Activated T-cell treated with anti-CD3 and anti-CD28 coated beads, Interleukin-2, amount 50 U/mL, for 72 hours (primary cell): Measurements from ENCODE around the gene RNF20. TPM values are rescaled to one million over a fixed set of nuclear protein-coding genes. Genes with fewer than 3 reads are reported as not detected.
"Not testable (repeated sequence)": the region's sequence is repeated elsewhere in the genome, so short reads cannot be mapped to it uniquely, and the experiment has no call there.

Experiments used
- ATAC-seq, 2 donors: fragments of 150-1000 bp; cut with Tn5 transposase; replicated peaks in 1 of 2; 2 replicates each; pipeline ENCODE4 v1.10.0; 2021; ENCODE audit warnings: moderate library complexity in 2 of 2, mild to moderate bottlenecking in 1 of 2
- DNase-seq, 2 donors: peaks; one replicate each; pipeline ENCODE4 v3.0.0; 2021 to 2022; ENCODE audit warnings: mixed read lengths in 1 of 2
- H3K27ac Mint-ChIP-seq: one replicate; pipeline ENCODE4 v1.8.0; 2022; ENCODE audit warnings: mild to moderate bottlenecking, moderate library complexity, mixed read lengths
- H3K27me3 Mint-ChIP-seq: one replicate; pipeline ENCODE4 v1.8.0; 2022; ENCODE audit warnings: low read depth, mixed read lengths
- H3K36me3 Mint-ChIP-seq, 2 donors: one replicate each; pipeline ENCODE4 v1.8.0; 2022; ENCODE audit warnings: mixed read lengths in 2 of 2, mild to moderate bottlenecking in 1 of 2; ENCODE audit not compliant: insufficient read depth in 2 of 2
- H3K4me1 Mint-ChIP-seq: one replicate; pipeline ENCODE4 v1.8.0; 2022; ENCODE audit warnings: low read depth, mixed read lengths
- H3K4me3 Mint-ChIP-seq, 2 donors: one replicate each; pipeline ENCODE4 v1.8.0; 2022; ENCODE audit warnings: mild to moderate bottlenecking in 2 of 2, mixed read lengths in 2 of 2, moderate library complexity in 2 of 2
- H3K9me3 Mint-ChIP-seq, 2 donors: one replicate each; pipeline ENCODE4 v1.8.0; 2022; ENCODE audit warnings: mixed read lengths in 2 of 2
- total RNA-seq, 2 donors: library from RNA; stranded (reverse); gene quantifications; one replicate each; pipeline ENCODE4 v1.2.3, GENCODE V29; 2022

The RNF20 gene
- total RNA-seq, 2 donors from 2014 or later: 37.5 to 42.8 TPM

DNA sequence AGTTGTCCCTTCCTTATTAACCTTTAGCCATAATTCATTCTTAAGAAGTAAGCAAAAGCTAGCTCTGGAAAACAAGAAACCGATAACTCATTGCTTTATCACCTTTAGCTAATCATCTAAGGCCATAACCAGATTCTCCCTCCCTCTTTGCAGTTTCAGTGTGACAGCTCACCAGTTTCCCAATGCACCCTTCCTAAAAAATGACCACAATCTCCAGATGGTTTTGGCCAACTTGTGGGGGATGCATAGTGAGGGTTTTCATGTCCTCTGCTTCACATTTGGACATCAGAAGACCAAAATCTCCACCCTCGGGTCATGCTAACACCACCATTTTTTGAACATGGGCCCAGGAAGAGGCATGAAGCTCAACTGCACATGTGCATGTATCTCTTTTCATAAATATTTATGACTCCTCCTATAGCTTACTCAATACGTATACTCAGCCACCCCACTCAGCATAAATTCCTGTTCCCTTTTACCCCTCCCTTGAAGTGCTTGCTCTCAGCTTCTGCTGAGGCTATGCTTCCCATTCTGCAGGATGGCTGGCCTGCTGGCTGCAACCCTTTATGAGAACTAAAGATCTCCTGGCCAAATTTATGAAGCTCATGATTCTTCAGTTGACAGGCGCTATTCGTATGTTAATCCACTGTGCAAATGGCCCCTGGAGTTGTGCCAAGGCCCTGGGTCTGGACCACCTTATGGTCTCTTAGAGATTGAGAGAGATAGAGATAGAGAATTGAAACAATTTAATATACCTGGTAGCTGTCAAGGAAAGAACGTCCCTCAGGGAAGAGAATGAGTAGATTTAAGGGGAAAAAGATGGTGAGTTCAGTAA lies 46.3 kb downstream of the RNF20 start:
- no peaks in the 10 kb centered on the region for H3K27me3 Mint-ChIP-seq
- ATAC-seq: no peak
- no peak overlapping the region for H3K27ac Mint-ChIP-seq
- H3K9me3 Mint-ChIP-seq: peaks cover 0 to 1% of the 10 kb centered on the region in 2 donors
- no peak for DNase-seq
- peaks cover 7% of the 10 kb centered on the region for H3K4me1 Mint-ChIP-seq
- peaks cover 0 to 2% of the 10 kb centered on the region in 2 donors for H3K36me3 Mint-ChIP-seq
- H3K4me3 Mint-ChIP-seq: no peak overlapping the region

DNA sequence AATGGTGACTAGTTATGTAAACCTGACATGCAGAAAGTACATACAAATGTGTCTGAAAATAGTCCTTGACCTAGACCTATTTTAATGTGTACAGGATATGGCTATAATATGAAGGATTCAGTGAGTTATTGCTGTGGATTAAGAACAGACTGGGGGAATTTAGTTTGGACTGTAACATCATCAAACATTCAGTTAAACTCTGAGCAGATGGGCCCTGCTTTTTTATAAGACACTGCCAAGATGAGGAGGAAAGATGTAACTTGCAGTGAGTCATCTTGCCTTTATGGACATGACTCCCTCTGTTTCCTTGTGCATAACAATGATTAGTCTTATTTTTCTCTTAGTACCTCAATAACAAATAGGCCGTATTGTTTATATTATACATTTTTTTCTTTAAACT lies 48.9 kb downstream of the RNF20 start:
- Mint-ChIP-seq H3K27me3 (no peaks in the 10 kb centered on the region), H3K9me3 (peaks cover 2 to 7% of the 10 kb centered on the region in 2 donors), H3K27ac (no peak overlapping the region), H3K36me3 (no peaks in the 10 kb centered on the region), H3K4me3 (no peak overlapping the region), H3K4me1 (peaks cover 17% of the 10 kb centered on the region)
- ATAC-seq (no peak), DNase-seq (no peak)

DNA sequence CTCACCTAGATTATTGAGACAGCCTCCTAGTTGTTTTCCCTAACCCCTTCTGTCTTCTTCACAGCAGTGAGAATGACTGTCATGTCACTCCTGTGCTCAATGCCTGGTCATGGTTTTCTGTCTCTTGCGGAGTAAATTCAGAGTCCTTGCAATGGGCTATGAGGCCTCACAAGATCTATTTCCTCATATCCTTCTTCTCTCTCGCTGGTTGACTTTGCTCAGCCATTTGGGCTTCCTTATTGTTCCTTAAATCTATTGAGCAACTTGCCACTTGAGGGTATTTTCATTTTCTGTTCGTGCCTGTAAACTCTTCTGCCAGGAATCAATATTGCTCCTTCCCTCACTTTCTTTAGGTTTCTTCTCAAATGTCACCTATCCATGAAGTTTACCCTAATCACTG lies 52.1 kb downstream of the RNF20 start:
- no peak for DNase-seq
- no peak overlapping the region for H3K4me3 Mint-ChIP-seq
- H3K27me3 Mint-ChIP-seq: no peaks in the 10 kb centered on the region
- H3K4me1 Mint-ChIP-seq: peaks cover 17% of the 10 kb centered on the region
- no peak overlapping the region for H3K27ac Mint-ChIP-seq
- no peak for ATAC-seq
- H3K36me3 Mint-ChIP-seq: no peaks in the 10 kb centered on the region
- peaks cover 2 to 7% of the 10 kb centered on the region in 2 donors for H3K9me3 Mint-ChIP-seq

DNA sequence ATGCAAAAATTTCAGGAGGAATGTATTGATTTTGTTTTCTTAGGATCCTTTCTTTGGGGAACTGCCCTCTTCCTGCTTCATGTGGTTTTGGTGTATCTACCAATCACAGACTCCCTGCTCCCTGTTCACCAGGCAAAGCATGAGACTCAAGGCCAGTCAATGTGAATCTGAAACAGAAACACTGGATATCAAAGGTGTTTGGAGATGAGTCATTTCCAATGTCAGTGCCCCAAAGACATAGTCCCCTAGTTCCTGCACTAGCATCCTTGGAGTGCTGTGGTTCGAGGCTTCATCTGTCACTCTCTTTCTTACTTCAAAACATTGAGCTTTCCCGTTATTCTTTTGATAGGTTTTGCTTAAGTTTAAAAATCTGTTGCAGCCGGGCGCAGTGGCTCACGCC lies 53.0 kb downstream of the RNF20 start:
- Mint-ChIP-seq H3K9me3 (peaks cover 2 to 7% of the 10 kb centered on the region in 2 donors), H3K27me3 (no peaks in the 10 kb centered on the region), H3K36me3 (no peaks in the 10 kb centered on the region), H3K4me3 (peak overlapping the region in 1 of 2 donors; percentile 10), H3K27ac (no peak overlapping the region), H3K4me1 (peaks cover 17% of the 10 kb centered on the region)
- DNase-seq (peak; percentile 15 to 25), ATAC-seq (peak; percentile 95 to 97)

DNA sequence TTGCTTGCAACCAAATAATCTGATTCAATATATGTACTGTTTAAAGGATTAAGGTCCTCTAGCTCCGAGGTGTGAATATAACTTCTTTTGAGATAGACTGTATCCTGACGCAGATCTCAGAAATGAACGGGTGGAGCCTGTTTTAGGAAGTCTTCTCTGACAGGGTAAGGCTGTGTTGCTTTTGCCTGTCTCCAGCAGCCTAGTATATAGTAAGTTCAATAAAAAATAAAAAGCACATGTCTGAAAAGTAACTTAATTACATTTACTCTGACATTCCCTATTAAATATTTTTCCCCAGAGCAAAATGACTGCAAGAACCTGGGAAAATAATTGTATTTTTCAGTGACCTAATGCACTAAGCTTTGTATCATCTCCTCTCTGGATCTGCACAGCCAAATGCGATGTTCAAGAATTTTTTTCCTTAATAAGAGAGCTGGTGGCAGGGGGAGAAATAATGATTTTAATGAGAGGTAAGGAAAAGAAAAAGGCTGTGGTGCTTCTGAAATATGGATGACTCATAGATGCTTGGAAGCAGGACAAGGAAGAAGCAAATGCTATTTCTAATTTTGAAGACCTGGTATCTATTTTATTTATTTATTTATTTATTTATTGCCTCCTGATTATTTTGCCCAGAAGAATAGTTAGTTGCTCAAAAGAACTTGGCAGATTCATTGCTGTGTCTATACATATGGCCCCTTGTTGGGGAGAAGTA lies 53.8 kb downstream of the RNF20 start:
- Mint-ChIP-seq H3K4me3 (no peak overlapping the region), H3K27ac (no peak overlapping the region), H3K36me3 (no peaks in the 10 kb centered on the region), H3K9me3 (peaks cover 2 to 7% of the 10 kb centered on the region in 2 donors), H3K27me3 (no peaks in the 10 kb centered on the region), H3K4me1 (peaks cover 17% of the 10 kb centered on the region)
- DNase-seq (no peak), ATAC-seq (no peak)

DNA sequence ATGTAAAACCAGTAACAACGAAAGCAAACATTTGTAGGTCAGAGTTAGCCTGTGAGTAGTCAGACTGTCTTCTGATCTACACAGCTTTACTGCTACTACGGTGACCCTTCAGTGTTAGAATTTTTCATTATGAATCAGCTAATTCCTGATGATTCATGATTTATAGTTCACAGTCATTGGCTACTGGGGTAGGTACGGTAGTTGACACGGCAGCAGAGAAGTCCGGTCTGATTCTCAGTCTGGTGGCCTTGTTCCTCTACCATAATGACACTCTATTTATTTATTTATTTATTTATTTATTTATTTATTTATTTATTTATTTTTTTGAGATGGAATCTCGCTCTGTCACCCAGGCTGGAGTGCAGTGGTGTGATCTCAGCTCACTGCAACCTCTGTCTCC lies 56.4 kb downstream of the RNF20 start:
- DNase-seq, H3K36me3 Mint-ChIP-seq, H3K4me3 Mint-ChIP-seq, H3K9me3 Mint-ChIP-seq, H3K27me3 Mint-ChIP-seq, H3K27ac Mint-ChIP-seq, ATAC-seq: not testable (repeated sequence)
- peaks cover 17% of the 10 kb centered on the region for H3K4me1 Mint-ChIP-seq

DNA sequence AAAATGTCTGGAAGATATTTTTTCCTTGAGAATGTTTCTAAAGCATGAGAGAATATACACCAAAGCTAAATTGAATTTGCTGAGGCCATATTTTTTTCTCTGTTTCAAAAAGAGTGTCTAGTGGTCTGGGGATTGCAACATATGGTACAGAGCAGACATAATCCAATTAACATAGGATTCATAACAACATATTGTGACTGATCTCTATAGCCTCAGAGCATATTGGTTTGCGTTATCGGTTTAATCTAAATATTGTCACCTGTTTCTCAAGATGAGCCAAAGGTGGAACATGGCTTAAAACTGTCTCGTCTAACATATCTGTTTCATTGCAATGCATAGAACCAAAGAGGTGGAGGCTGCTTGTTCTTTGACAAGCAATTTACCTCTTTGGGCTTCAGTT lies 57.2 kb downstream of the RNF20 start:
- Mint-ChIP-seq H3K36me3 (no peaks in the 10 kb centered on the region), H3K9me3 (peaks cover 0 to 2% of the 10 kb centered on the region in 2 donors), H3K27me3 (no peaks in the 10 kb centered on the region), H3K27ac (no peak overlapping the region), H3K4me1 (peaks cover 12% of the 10 kb centered on the region), H3K4me3 (no peak overlapping the region)
- no peak for ATAC-seq
- DNase-seq: no peak

DNA sequence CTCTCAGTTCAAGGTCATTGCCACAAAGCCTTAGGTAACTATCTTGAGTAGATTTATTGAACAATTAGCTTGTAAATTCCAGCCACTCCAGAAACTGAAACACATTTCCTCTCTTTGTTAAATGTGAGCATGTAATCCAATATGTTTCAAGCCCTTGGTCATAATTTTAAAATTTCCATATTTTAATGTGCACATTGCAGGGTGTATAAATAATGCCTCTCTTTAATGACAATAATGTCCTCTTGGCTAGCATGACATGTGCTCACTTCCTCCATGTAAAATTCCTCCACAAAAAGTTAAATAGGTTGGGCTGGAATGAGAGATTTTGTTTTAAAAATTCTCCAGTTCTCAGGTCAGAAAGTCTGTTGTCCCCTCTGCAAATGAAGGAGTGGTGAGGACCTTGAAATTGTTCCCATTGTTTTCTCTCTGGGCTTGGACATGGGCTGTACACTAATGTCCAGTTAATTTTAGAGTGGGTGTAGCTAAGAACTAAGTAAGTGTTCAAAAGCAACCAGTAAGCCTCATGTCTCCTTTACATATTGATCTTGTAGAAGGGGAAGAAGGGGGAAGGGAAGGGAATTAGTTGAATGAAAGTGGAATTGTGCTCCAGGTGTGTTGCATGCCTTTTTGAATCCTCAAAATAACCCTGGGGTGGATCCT lies 58.3 kb downstream of the RNF20 start:
- Mint-ChIP-seq H3K4me3 (no peak overlapping the region), H3K27me3 (no peaks in the 10 kb centered on the region), H3K27ac (no peak overlapping the region), H3K36me3 (no peaks in the 10 kb centered on the region), H3K4me1 (peaks cover 2% of the 10 kb centered on the region), H3K9me3 (no peaks in the 10 kb centered on the region)
- DNase-seq (no peak), ATAC-seq (no peak)

DNA sequence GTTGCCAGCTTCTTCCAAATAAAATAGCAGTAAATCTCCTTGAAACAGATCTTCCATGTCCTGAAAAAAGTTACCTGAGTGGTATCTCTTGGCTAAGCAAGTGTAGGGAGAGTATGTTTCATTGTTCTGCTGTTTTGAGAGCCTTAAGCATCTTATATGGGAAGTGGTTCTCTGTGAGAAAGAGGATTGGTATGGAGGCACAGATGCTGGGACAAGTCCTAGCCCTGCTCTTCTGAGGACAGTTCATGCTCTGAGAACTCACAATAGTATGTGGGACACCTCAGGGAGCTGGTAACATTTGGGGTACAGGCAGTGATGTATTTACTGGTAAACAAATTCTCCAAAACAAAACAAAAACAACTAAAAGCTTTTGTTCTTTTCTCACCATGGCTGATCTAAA lies 59.1 kb downstream of the RNF20 start:
- H3K4me1 Mint-ChIP-seq: no peaks in the 10 kb centered on the region
- no peaks in the 10 kb centered on the region for H3K36me3 Mint-ChIP-seq

DNA sequence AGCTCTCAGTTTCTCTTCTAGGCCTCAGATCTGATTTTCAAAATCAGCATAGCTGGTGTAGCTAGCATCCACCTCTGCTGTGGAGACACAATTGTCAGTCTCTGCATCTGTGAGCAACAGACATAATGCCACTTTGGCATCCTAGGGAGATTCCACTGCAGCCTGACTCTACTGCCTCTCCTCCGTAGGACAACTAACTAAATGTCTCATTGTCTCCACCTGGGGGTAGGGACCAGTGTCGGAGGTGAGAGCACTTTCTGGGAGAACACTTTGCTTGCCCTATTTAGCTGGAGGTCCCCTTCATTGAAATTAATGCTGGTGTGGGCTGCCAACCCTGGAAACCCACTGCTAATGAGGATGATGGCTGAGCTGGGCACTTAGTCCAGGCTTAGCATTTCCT lies 59.7 kb downstream of the RNF20 start:
- no peaks in the 10 kb centered on the region for H3K27me3 Mint-ChIP-seq
- no peak overlapping the region for H3K4me3 Mint-ChIP-seq
- no peaks in the 10 kb centered on the region for H3K9me3 Mint-ChIP-seq
- no peak overlapping the region for H3K27ac Mint-ChIP-seq
- no peaks in the 10 kb centered on the region for H3K36me3 Mint-ChIP-seq
- ATAC-seq (no peak), DNase-seq (no peak)
- no peaks in the 10 kb centered on the region for H3K4me1 Mint-ChIP-seq

More for the DNA sequence above, 59.1 kb downstream of the RNF20 start:
- no peaks in the 10 kb centered on the region for H3K27me3 Mint-ChIP-seq
- DNase-seq (no peak), ATAC-seq (no peak)
- H3K4me3 Mint-ChIP-seq: no peak overlapping the region
- no peaks in the 10 kb centered on the region for H3K9me3 Mint-ChIP-seq
- H3K27ac Mint-ChIP-seq: no peak overlapping the region

DNA sequence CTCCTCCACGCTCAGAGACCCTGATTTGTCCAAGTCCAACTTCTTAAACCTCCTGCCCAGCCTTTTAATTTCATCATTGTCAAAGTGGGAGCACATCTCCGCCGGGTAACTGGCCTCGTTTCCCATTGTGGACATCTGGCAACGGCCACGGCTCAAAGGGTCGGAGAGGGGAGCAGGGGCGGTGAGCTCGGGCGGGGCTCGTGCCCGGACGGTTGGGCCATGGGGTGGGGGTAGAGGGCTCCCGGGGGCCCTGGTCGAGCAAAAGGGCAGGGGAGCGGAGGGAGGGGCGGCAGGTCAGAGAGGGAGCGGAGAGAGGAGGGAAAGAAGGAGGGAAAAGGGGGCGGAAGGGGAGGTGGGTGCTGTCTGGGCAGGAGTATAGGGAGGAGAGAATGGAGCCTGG lies 61.1 kb downstream of the RNF20 start, which contains the start of gene PPP3R2:
TSS of gene PPP3R2 (minus strand) at position 174 of the 400 bp plus-strand sequence. CDS start at position 126, 48 bp downstream.
- H3K4me3 Mint-ChIP-seq: no peak within 1 kb of the TSS
- DNase-seq (no peak), ATAC-seq (no peak)
- no peaks in the 10 kb centered on the region for H3K9me3 Mint-ChIP-seq
- no peak within 1 kb of the TSS for H3K27ac Mint-ChIP-seq
- H3K27me3 Mint-ChIP-seq: no peaks in the 10 kb centered on the region
- H3K4me1 Mint-ChIP-seq: no peaks in the 10 kb centered on the region
- H3K36me3 Mint-ChIP-seq: no peaks in the 10 kb centered on the region

DNA sequence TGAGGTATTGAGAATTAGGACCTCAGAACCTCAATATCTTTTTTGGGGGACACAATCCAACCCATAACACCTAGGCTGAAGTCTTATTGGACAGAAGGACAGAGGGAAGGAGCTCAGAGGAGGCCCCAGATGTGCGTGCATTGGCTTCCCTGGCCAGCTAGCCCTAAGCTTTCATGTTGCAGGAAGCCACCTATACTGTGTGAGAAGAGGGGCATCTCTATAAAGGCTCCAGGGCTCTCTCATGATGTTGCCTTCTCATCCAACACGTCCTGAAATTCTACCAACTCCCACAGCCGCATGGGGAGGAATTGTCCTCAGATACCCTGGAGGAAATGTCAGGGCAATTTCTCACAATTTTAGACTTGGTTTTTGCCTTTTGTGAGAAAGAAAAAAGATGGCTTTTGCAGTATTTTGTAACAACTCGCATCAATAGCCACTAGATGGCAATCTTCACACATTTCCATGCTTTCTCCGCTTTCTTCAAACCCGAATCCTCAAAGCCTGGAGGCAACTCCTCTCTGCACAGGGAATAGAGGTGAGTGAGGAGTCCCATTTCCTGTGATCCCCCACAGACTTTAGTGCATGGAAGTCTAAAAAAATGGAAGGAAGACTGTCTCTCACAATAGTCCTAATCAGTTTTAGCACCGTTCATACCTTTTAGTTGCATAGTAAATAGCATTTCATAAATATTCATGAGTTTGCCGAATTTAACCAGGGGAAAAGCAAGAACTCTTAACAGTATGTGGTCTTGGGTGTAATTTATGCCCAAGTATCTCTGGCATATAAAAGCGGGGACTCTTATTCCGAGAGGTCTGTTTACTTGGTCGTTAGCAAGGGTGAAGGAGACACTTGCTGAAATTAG lies 68.5 kb downstream of the RNF20 start:
- DNase-seq: no peak
- Mint-ChIP-seq H3K4me3 (peak overlapping the region in 1 of 2 donors; percentile 22), H3K4me1 (no peaks in the 10 kb centered on the region), H3K27me3 (peaks cover 6% of the 10 kb centered on the region), H3K36me3 (no peaks in the 10 kb centered on the region), H3K9me3 (no peaks in the 10 kb centered on the region), H3K27ac (no peak overlapping the region)
- peak; percentile 37 to 39 for ATAC-seq
